PC-3 (cell line): ENCODE results near the gene GDNF.

Source experiments
- EZH2phosphoT487 ChIP-seq: fragments of 300-600 bp; sonication (generic); IDR thresholded peaks from 2 replicates; pipeline ENCODE4 v1.6.1; 2018; ENCODE audit warnings: mild to moderate bottlenecking, antibody characterized with exemption, low read length, borderline replicate concordance
- TF ChIP-seq, protein P1 (sequence below): fragments of 300-600 bp; sonication (generic); conservative IDR thresholded peaks from 2 replicates; pipeline ENCODE4 v1.5.1; 2017; ENCODE audit warnings: antibody characterized with exemption, low read depth, mild to moderate bottlenecking, low read length

GRCh38 chr5:37871023-37871815 is 31.4 kb upstream of the GDNF start:
- TF ChIP-seq, protein P1, sequence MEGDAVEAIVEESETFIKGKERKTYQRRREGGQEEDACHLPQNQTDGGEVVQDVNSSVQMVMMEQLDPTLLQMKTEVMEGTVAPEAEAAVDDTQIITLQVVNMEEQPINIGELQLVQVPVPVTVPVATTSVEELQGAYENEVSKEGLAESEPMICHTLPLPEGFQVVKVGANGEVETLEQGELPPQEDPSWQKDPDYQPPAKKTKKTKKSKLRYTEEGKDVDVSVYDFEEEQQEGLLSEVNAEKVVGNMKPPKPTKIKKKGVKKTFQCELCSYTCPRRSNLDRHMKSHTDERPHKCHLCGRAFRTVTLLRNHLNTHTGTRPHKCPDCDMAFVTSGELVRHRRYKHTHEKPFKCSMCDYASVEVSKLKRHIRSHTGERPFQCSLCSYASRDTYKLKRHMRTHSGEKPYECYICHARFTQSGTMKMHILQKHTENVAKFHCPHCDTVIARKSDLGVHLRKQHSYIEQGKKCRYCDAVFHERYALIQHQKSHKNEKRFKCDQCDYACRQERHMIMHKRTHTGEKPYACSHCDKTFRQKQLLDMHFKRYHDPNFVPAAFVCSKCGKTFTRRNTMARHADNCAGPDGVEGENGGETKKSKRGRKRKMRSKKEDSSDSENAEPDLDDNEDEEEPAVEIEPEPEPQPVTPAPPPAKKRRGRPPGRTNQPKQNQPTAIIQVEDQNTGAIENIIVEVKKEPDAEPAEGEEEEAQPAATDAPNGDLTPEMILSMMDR: no peak
- TF ChIP-seq EZH2phosphoT487: no peak
